ENCODE data around the gene PBX4.

- TF ChIP-seq, protein P1, sequence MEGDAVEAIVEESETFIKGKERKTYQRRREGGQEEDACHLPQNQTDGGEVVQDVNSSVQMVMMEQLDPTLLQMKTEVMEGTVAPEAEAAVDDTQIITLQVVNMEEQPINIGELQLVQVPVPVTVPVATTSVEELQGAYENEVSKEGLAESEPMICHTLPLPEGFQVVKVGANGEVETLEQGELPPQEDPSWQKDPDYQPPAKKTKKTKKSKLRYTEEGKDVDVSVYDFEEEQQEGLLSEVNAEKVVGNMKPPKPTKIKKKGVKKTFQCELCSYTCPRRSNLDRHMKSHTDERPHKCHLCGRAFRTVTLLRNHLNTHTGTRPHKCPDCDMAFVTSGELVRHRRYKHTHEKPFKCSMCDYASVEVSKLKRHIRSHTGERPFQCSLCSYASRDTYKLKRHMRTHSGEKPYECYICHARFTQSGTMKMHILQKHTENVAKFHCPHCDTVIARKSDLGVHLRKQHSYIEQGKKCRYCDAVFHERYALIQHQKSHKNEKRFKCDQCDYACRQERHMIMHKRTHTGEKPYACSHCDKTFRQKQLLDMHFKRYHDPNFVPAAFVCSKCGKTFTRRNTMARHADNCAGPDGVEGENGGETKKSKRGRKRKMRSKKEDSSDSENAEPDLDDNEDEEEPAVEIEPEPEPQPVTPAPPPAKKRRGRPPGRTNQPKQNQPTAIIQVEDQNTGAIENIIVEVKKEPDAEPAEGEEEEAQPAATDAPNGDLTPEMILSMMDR (conservative IDR thresholded peaks at IDR 0.05; ENCODE audit: low read length), result no peak
- no peak for TF ChIP-seq EZH2phosphoT487 (IDR thresholded peaks at IDR 0.05; ENCODE audit: borderline replicate concordance, low read depth, low read length)
Measured at GRCh38 chr19:19533841-19534240, 84.6 kb downstream of the PBX4 start.
